Type B pancreatic cell (in vitro differentiated cells): ENCODE measurements around the gene INPP4A. TPM values are rescaled to one million over a fixed set of nuclear protein-coding genes. Genes with fewer than 3 reads are reported as not detected.
A peak's percentile ranks its signal among the peaks of the same experiment; 100 is the strongest.

ENCODE experiments used
- DNase-seq: peaks from one replicate; pipeline ENCODE4 v3.0.0; 2021; ENCODE audit warnings: mixed read lengths; ENCODE audit not compliant: unreplicated experiment; ENCODE audit errors: extremely low spot score
- H3K27ac Mint-ChIP-seq: 2 replicates; pipeline ENCODE4 v1.8.0; 2021; ENCODE audit warnings: mild to moderate bottlenecking, mixed read lengths
- H3K27me3 Mint-ChIP-seq: 2 replicates; pipeline ENCODE4 v1.8.0; 2021; ENCODE audit warnings: mixed read lengths
- H3K36me3 Mint-ChIP-seq: 2 replicates; pipeline ENCODE4 v1.8.0; 2021; ENCODE audit warnings: mixed read lengths
- H3K4me1 Mint-ChIP-seq: one replicate; pipeline ENCODE4 v1.8.0; 2021; ENCODE audit warnings: mixed read lengths; ENCODE audit not compliant: unreplicated experiment
- H3K4me3 Mint-ChIP-seq: 2 replicates; pipeline ENCODE4 v1.8.0; 2021; ENCODE audit warnings: mild to moderate bottlenecking, mixed read lengths
- H3K9me3 Mint-ChIP-seq: 2 replicates; pipeline ENCODE4 v1.8.0; 2021; ENCODE audit warnings: mixed read lengths
- total RNA-seq: library from RNA; stranded (reverse); gene quantifications from 2 replicates; pipeline ENCODE4 v1.2.1, GENCODE V29; 2021; ENCODE audit warnings: low replicate concordance
- TF ChIP-seq, protein P1 (sequence below): fragments of 200-600 bp; sonication (generic); conservative IDR thresholded peaks from 2 replicates; pipeline ENCODE4 v1.5.0; 2021; ENCODE audit warnings: antibody characterized with exemption, mild to moderate bottlenecking

Gene INPP4A
- total RNA-seq, 1 donor from 2014 or later: 37.6 TPM

DNA sequence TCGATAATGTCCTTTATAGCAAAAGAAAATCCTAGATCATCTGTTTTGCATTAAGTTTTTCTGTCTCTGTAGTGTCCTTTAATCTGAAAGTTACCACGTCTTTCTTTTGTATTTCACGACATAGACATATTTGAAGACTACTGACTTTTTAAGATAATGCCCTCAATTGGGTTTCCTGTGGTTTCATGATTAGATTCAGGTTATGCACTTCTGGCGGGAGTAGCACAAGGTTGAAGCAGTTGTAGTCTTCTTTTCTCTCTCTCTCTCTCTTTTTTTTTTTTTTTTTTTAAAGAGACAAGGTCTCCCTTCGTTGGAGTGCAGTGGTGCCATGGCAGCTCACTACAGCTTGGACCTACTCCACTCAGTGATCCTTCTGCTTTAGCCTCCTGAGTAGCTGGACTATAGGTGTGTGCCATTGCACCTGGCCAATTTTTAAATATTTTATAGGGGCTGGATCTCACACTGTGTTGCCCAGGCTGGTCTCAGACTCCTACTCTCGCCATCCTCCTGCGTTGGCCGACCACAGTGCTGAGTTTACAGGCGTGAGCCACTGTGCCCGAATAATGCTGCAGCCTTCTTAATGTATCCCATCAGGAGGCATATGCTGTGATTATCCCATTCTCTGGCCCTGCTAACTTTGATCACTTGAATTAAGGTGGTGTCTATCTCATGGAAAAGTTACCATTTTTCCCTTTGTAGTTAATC is 3.9 kb downstream of the INPP4A start:
- Mint-ChIP-seq H3K27me3 (no peaks in the 10 kb centered on the region), H3K36me3 (no peaks in the 10 kb centered on the region), H3K4me1 (peaks cover 37% of the 10 kb centered on the region), H3K9me3 (no peaks in the 10 kb centered on the region), H3K27ac (no peak overlapping the region), H3K4me3 (no peak overlapping the region)
- no peak for DNase-seq
- TF ChIP-seq, protein P1, sequence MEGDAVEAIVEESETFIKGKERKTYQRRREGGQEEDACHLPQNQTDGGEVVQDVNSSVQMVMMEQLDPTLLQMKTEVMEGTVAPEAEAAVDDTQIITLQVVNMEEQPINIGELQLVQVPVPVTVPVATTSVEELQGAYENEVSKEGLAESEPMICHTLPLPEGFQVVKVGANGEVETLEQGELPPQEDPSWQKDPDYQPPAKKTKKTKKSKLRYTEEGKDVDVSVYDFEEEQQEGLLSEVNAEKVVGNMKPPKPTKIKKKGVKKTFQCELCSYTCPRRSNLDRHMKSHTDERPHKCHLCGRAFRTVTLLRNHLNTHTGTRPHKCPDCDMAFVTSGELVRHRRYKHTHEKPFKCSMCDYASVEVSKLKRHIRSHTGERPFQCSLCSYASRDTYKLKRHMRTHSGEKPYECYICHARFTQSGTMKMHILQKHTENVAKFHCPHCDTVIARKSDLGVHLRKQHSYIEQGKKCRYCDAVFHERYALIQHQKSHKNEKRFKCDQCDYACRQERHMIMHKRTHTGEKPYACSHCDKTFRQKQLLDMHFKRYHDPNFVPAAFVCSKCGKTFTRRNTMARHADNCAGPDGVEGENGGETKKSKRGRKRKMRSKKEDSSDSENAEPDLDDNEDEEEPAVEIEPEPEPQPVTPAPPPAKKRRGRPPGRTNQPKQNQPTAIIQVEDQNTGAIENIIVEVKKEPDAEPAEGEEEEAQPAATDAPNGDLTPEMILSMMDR: no peak

DNA sequence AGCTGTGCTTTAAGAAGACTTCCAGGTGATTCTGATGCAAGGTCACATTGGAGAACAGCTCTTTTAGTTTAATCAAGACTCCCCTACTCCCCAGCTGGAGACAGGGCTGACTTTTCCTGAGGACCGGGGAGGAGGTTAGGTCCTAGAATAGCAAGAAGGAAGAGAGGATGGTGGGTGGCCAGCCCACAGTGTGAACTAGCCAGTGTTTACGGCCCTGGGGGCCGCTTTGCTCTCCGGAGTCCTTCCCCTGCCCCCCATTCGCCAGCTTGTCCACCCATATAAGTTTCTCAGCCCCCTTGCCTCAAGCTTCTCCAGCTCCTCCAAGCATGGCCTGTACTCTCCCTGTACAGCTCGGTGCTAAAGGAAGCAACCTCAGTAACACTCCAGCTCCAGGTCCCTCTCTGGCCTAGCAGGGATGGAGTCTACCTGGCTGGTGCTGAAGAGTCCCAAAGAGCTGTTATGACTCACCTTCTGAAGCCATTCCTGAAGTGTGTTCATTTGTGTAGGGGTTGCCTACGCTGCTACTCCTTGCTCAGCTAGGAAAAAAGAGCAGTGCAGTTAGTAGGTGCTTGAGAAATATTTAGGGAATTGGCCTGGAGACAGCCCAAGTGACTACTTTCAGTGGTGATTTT is 7.9 kb downstream of the INPP4A start:
- H3K36me3 Mint-ChIP-seq: peaks cover 5% of the 10 kb centered on the region
- no peaks in the 10 kb centered on the region for H3K27me3 Mint-ChIP-seq
- H3K27ac Mint-ChIP-seq: no peak overlapping the region
- H3K4me3 Mint-ChIP-seq: no peak overlapping the region
- no peaks in the 10 kb centered on the region for H3K9me3 Mint-ChIP-seq
- DNase-seq: peak; percentile 16
- TF ChIP-seq, protein P1: no peak
- peaks cover 37% of the 10 kb centered on the region for H3K4me1 Mint-ChIP-seq

DNA sequence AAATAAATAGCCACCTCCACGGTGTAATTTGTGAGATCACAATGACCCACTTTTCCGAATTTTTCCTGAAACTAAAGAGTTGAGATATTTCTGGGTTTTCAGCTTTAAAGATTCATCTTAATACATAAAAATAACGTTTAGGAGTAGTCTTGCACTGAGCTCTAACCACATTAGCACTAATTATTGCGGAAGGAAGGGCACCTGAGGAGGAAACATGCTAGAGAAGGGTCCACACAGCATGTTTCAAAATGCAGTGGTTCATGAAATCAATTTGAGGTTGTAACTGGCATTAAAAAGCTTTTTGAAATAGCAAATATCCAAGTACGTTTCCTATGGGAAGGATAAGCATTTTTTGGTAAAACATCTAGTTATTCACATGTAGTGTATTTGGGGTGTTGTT is 8.4 kb downstream of the INPP4A start:
- Mint-ChIP-seq H3K36me3 (peaks cover 5% of the 10 kb centered on the region), H3K27ac (no peak overlapping the region), H3K4me3 (no peak overlapping the region), H3K9me3 (no peaks in the 10 kb centered on the region), H3K4me1 (peaks cover 37% of the 10 kb centered on the region), H3K27me3 (no peaks in the 10 kb centered on the region)
- DNase-seq: no peak
- TF ChIP-seq, protein P1: no peak

DNA sequence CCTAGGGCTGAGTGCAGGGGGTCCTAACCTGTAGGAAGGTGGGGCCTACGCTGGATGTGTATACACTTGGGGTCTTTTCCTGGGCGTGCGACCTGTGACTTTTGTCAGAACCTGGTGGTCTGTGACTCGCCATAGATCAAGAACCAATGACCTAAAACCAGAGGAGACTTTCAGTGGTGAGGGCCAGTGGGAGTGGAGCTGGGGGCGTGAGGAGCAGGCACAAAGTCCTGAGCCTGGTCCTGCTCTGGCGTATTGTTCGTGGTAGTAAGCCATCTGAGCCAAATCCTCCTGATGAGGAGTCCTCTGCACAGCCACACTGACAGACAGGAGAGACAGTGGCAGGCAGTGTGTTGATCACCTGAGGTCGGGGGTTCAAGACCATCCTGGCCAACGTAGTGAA is 8.9 kb downstream of the INPP4A start:
- TF ChIP-seq, protein P1: no peak
- Mint-ChIP-seq H3K9me3 (no peaks in the 10 kb centered on the region), H3K4me3 (no peak overlapping the region), H3K27ac (no peak overlapping the region), H3K36me3 (peaks cover 7% of the 10 kb centered on the region), H3K4me1 (peaks cover 42% of the 10 kb centered on the region), H3K27me3 (no peaks in the 10 kb centered on the region)
- DNase-seq: peak; percentile 50

DNA sequence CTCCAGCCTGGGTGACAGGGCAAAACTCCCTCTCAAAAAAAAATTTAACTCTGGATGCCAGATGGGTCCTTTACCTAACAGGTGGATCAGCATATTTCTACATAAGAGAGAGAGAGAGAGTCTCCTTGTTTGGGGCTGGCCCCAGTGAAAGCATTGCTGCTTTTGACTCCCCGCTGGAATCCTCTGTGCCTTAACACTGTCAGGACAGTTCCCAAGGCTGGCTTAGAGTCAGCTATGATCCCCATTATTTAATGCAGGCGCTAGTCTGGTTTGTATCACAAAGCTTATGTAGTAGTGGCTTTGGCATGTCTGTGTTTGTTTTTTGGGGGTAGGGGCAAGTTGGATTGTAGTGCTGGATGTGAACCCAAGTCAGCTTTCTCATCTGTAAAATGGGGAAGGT is 9.4 kb downstream of the INPP4A start:
- H3K27ac Mint-ChIP-seq: no peak overlapping the region

More for the DNA sequence above, 9.4 kb downstream of the INPP4A start:
- TF ChIP-seq, protein P1: no peak
- H3K4me1 Mint-ChIP-seq: peaks cover 40% of the 10 kb centered on the region
- no peak overlapping the region for H3K4me3 Mint-ChIP-seq
- H3K27me3 Mint-ChIP-seq: no peaks in the 10 kb centered on the region
- H3K36me3 Mint-ChIP-seq: peaks cover 8% of the 10 kb centered on the region
- H3K9me3 Mint-ChIP-seq: no peaks in the 10 kb centered on the region
- peak; percentile 10 for DNase-seq
